Brain microvascular endothelial cell (primary cell): ENCODE data around the gene RAB3C.

Source experiments
- DNase-seq: peaks from one replicate; pipeline ENCODE4 v3.0.0-alpha.2; 2020
- H3K27ac ChIP-seq: fragments of 250-450 bp; sonication (Bioruptor Pico); 2 replicates; pipeline ENCODE4 v1.5.1; 2020; ENCODE audit warnings: mild to moderate bottlenecking, moderate library complexity
- H3K27me3 ChIP-seq: fragments of 250-450 bp; sonication (Bioruptor Pico); replicated peaks from 2 replicates; pipeline ENCODE4 v1.5.1; 2020; ENCODE audit warnings: mild to moderate bottlenecking
- H3K36me3 ChIP-seq: fragments of 250-450 bp; sonication (Bioruptor Pico); replicated peaks from 2 replicates; pipeline ENCODE4 v1.5.1; 2020; ENCODE audit warnings: mild to moderate bottlenecking
- H3K4me3 ChIP-seq: 2 replicates; pipeline ENCODE4 v1.5.1; 2011; ENCODE audit warnings: low read depth, mild to moderate bottlenecking, control low read depth, low read length, moderate library complexity
- CTCF ChIP-seq: IDR thresholded peaks from 2 replicates; pipeline ENCODE4 v1.5.1; 2011; ENCODE audit warnings: low read depth, mild to moderate bottlenecking, moderate library complexity, low read length, control low read depth, inconsistent platforms; ENCODE audit errors: missing control alignments
- in situ Hi-C: cut with HindIII; loops from 2 replicates; pipeline ENCODE4 v1.10.0; 2017; ENCODE audit warnings: low sequenced_read_pairs, low pct_ligation_motif_present

RAB3C gene

GRCh38 chr5:58754250-58754649 lies 171.4 kb downstream of the RAB3C start:
- no peaks in the 10 kb centered on the region for H3K36me3 ChIP-seq
- no peaks in the 10 kb centered on the region for H3K27me3 ChIP-seq
- TF ChIP-seq CTCF: no peak
- H3K27ac ChIP-seq: no peak overlapping the region
- in situ Hi-C loops: no loop called here
- no peak for DNase-seq
- no peak overlapping the region for H3K4me3 ChIP-seq

GRCh38 chr5:58755397-58755796 lies 172.5 kb downstream of the RAB3C start:
- Histone ChIP-seq H3K4me3 (no peak overlapping the region), H3K36me3 (no peaks in the 10 kb centered on the region), H3K27ac (no peak overlapping the region), H3K27me3 (no peaks in the 10 kb centered on the region)
- no peak for TF ChIP-seq CTCF
- in situ Hi-C loops: no loop called here
- no peak for DNase-seq

- in situ Hi-C loops: no loop called here
- no peak for DNase-seq
- TF ChIP-seq CTCF: no peak
- Histone ChIP-seq H3K27ac (no peak overlapping the region), H3K27me3 (no peaks in the 10 kb centered on the region), H3K36me3 (no peaks in the 10 kb centered on the region), H3K4me3 (no peak overlapping the region)
These were observed 176.9 kb downstream of the RAB3C start for GRCh38 chr5:58759745-58760144.

GRCh38 chr5:58760222-58760621 lies 177.3 kb downstream of the RAB3C start:
- Histone ChIP-seq H3K4me3 (no peak overlapping the region), H3K27me3 (no peaks in the 10 kb centered on the region), H3K36me3 (no peaks in the 10 kb centered on the region), H3K27ac (no peak overlapping the region)
- TF ChIP-seq CTCF: no peak
- no peak for DNase-seq
- in situ Hi-C loops: no loop called here

GRCh38 chr5:58761407-58761806 lies 178.5 kb downstream of the RAB3C start:
- DNase-seq: no peak
- Histone ChIP-seq H3K36me3 (no peaks in the 10 kb centered on the region), H3K4me3 (no peak overlapping the region), H3K27ac (no peak overlapping the region), H3K27me3 (no peaks in the 10 kb centered on the region)
- TF ChIP-seq CTCF: no peak
- in situ Hi-C loops: no loop called here

- Histone ChIP-seq H3K27me3 (no peaks in the 10 kb centered on the region), H3K36me3 (no peaks in the 10 kb centered on the region), H3K4me3 (no peak overlapping the region), H3K27ac (no peak overlapping the region)
- in situ Hi-C loops: no loop called here
- TF ChIP-seq CTCF: no peak
- DNase-seq: no peak
These were observed 180.5 kb downstream of the RAB3C start for GRCh38 chr5:58763390-58763789.
